K562 (cell line): Measurements from ENCODE around the gene ATF5.

Source experiments
- CTCF ChIP-seq, 3 experiments: IDR thresholded peaks in 2 of 3; conservative IDR thresholded peaks in 1 of 3; 2 replicates each; pipeline ENCODE4 v1.5.1; 2011 to 2012; ENCODE audit warnings: low read length in 3 of 3, mild to moderate bottlenecking in 3 of 3, control low read depth in 2 of 3, improper control_type of control experiment in 1 of 3, inconsistent platforms in 1 of 3, low read depth in 1 of 3, mixed read lengths in 1 of 3, moderate library complexity in 1 of 3; ENCODE audit not compliant: insufficient read depth in 2 of 3
- FOS ChIP-seq: IDR thresholded peaks from 3 replicates; pipeline ENCODE4 v1.6.1; 2011; ENCODE audit not compliant: insufficient read length; ENCODE audit errors: extremely low read depth
- RFX1 ChIP-seq: fragments of 450-650 bp; IDR thresholded peaks from 2 replicates; pipeline ENCODE4 v1.6.1; 2016; ENCODE audit warnings: mild to moderate bottlenecking, moderate library complexity
- STAT5B ChIP-seq: fragments of 250-450 bp; sonication (Bioruptor Pico); IDR thresholded peaks from 2 replicates; pipeline ENCODE4 v1.8.0; 2021; ENCODE audit warnings: mild to moderate bottlenecking, inconsistent platforms
- ZNF274 ChIP-seq: IDR thresholded peaks from 2 replicates; pipeline ENCODE4 v1.6.1; 2011; ENCODE audit warnings: low read depth, mild to moderate bottlenecking, low read length, moderate library complexity, borderline replicate concordance
- TF ChIP-seq, protein P1 (sequence below): fragments of 250-450 bp; sonication (Bioruptor Pico); IDR thresholded peaks from 2 replicates; pipeline ENCODE4 v1.8.0; 2022; ENCODE audit warnings: moderate library complexity, mild to moderate bottlenecking, inconsistent platforms
- TF ChIP-seq, protein P2 (sequence below), 2 experiments: fragments of 450-650 bp in 1 of 2; sonication (generic) in 1 of 2; formaldehyde crosslinking in 1 of 2; IDR thresholded peaks in 1 of 2; conservative IDR thresholded peaks in 1 of 2; 2 replicates each; pipeline versions ENCODE4 v1.6.1 to v1.8.1; 2016 to 2023; ENCODE audit warnings: mild to moderate bottlenecking in 2 of 2, moderate library complexity in 2 of 2, inconsistent platforms in 1 of 2, missing genetic modification reagents in 1 of 2
- TF ChIP-seq, protein P3 (sequence below): fragments of 250-450 bp; sonication (Bioruptor Pico); IDR thresholded peaks from 2 replicates; pipeline ENCODE4 v1.5.0; 2021

DNA sequence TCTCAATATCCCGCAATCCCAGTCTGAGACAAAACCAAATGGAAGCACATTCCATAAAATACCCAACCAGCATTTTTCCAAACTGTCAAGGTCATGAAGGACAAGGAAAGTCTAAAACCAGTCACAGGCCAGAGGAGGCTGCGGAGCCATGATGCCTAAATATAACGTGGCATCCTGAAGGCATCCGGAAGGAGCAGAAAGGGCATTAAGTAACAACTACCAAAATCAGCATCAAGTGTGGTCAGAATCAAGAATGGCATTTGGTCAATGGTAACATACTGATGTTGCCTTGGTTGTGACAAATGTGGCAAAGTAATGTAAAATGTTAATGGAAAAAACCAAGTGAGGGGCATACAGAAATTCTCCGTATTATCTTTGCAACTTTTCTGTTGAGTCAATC is 3.5 kb upstream of the ATF5 start:
- TF ChIP-seq, protein P1, sequence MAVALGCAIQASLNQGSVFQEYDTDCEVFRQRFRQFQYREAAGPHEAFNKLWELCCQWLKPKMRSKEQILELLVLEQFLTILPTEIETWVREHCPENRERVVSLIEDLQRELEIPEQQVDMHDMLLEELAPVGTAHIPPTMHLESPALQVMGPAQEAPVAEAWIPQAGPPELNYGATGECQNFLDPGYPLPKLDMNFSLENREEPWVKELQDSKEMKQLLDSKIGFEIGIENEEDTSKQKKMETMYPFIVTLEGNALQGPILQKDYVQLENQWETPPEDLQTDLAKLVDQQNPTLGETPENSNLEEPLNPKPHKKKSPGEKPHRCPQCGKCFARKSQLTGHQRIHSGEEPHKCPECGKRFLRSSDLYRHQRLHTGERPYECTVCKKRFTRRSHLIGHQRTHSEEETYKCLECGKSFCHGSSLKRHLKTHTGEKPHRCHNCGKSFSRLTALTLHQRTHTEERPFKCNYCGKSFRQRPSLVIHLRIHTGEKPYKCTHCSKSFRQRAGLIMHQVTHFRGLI (CRISPR knock-in tag) = no peak
- TF ChIP-seq, protein P2, sequence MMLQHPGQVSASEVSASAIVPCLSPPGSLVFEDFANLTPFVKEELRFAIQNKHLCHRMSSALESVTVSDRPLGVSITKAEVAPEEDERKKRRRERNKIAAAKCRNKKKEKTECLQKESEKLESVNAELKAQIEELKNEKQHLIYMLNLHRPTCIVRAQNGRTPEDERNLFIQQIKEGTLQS (IDR thresholded peaks at IDR 0.05) = no peak
- TF ChIP-seq, protein P2 (CRISPR knock-in tag; conservative IDR thresholded peaks at IDR 0.05) = no peak
- TF ChIP-seq RFX1 (no peak), CTCF (IDR thresholded peaks at IDR 0.05 in 2 of 3, conservative IDR thresholded peaks at IDR 0.05 in 1 of 3; ENCODE audit: insufficient read depth in 2 of 3, low read depth in 1 of 3, low read length in 3 of 3) (no peak), ZNF274 (no peak), STAT5B (CRISPR knock-in tag) (no peak), FOS (no peak)
- TF ChIP-seq, protein P3, sequence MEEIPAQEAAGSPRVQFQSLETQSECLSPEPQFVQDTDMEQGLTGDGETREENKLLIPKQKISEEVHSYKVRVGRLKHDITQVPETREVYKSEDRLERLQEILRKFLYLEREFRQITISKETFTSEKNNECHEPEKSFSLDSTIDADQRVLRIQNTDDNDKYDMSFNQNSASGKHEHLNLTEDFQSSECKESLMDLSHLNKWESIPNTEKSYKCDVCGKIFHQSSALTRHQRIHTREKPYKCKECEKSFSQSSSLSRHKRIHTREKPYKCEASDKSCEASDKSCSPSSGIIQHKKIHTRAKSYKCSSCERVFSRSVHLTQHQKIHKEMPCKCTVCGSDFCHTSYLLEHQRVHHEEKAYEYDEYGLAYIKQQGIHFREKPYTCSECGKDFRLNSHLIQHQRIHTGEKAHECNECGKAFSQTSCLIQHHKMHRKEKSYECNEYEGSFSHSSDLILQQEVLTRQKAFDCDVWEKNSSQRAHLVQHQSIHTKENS (CRISPR knock-in tag) = no peak
